Upper lobe of left lung (tissue), 6 donors: Measurements from ENCODE around the gene IFNA7. TPM values are rescaled to one million over a fixed set of nuclear protein-coding genes. Genes with fewer than 3 reads are reported as not detected.
"Not testable (repeated sequence)": the region's sequence is repeated elsewhere in the genome, so short reads cannot be mapped to it uniquely, and the experiment has no call there.

Experiments used
- ATAC-seq, 2 donors: fragments of 200-7000 bp; cut with Tn5 transposase; one replicate each; pipeline ENCODE4 v1.9.1; 2022; ENCODE audit warnings: mild to moderate bottlenecking in 2 of 2, moderate library complexity in 2 of 2; ENCODE audit not compliant: low FRiP score in 2 of 2
- DNase-seq, 2 donors: peaks; one replicate each; pipeline ENCODE4 v3.0.0-alpha.2; 2019 to 2020
- H3K27ac ChIP-seq, 4 donors: fragments of 200-600 bp; sonication (generic); one replicate each; pipeline ENCODE4 v1.5.1; 2016 to 2019
- H3K27me3 ChIP-seq, 4 donors: fragments of 200-600 bp; sonication (generic); one replicate each; pipeline ENCODE4 v1.5.1; 2017 to 2019
- H3K36me3 ChIP-seq, 4 donors: fragments of 200-600 bp; sonication (generic); one replicate each; pipeline ENCODE4 v1.5.1; 2016 to 2019
- H3K4me1 ChIP-seq, 4 donors: fragments of 200-600 bp; sonication (generic); one replicate each; pipeline ENCODE4 v1.5.1; 2018 to 2019
- H3K4me3 ChIP-seq, 4 donors: fragments of 200-600 bp; sonication (generic); one replicate each; pipeline ENCODE4 v1.5.1; 2017 to 2019; ENCODE audit warnings: mild to moderate bottlenecking in 2 of 4, moderate library complexity in 1 of 4
- H3K9me3 ChIP-seq, 4 donors: fragments of 200-600 bp; sonication (generic); one replicate each; pipeline ENCODE4 v1.5.1; 2018 to 2019
- EP300 ChIP-seq, 4 donors: sonication (generic); formaldehyde crosslinking; IDR thresholded peaks; one replicate each; pipeline ENCODE4 v1.5.1; 2017; ENCODE audit warnings: antibody characterized with exemption in 4 of 4, control low read depth in 2 of 4
- POLR2A ChIP-seq, 4 donors: fragments of 450-650 bp; IDR thresholded peaks; one replicate each; pipeline ENCODE4 v1.5.1; 2016 to 2017; ENCODE audit warnings: antibody characterized with exemption in 4 of 4, mild to moderate bottlenecking in 2 of 4
- POLR2AphosphoS5 ChIP-seq, 2 donors: sonication (generic); formaldehyde crosslinking; IDR thresholded peaks; one replicate each; pipeline ENCODE4 v1.5.1; 2017; ENCODE audit warnings: antibody characterized with exemption in 2 of 2
- WGBS, 2 donors: methylation state at CpG; one replicate each; pipeline ENCODE4 v1.1.5; 2017 to 2018; 5-methylcytosine and 5-hydroxymethylcytosine counted together
- total RNA-seq, 6 donors: library from RNA; depleted of rRNA in 4 of 6; stranded (reverse); fragments of >200 nt in 4 of 6; gene quantifications; one replicate each; pipeline versions ENCODE4 v1.1.0 to v1.2.1, GENCODE V29; 2016 to 2021
- TF ChIP-seq, protein P1 (sequence below), 6 experiments: fragments of 450-650 bp in 4 of 6; fragments of 200-600 bp in 2 of 6; sonication (generic) in 2 of 6; IDR thresholded peaks; one replicate each; pipeline ENCODE4 v1.5.1; 2016 to 2019; ENCODE audit warnings: antibody characterized with exemption in 6 of 6
- donor health status: DM: no; HTN: no; CAD: no; lungs with moderate emphysema.
- donor health status: DM: no; HTN: yes; CAD: no; lungs with severe emphysema.

The IFNA7 gene
- total RNA-seq, 6 donors from 2014 or later: not detected

DNA sequence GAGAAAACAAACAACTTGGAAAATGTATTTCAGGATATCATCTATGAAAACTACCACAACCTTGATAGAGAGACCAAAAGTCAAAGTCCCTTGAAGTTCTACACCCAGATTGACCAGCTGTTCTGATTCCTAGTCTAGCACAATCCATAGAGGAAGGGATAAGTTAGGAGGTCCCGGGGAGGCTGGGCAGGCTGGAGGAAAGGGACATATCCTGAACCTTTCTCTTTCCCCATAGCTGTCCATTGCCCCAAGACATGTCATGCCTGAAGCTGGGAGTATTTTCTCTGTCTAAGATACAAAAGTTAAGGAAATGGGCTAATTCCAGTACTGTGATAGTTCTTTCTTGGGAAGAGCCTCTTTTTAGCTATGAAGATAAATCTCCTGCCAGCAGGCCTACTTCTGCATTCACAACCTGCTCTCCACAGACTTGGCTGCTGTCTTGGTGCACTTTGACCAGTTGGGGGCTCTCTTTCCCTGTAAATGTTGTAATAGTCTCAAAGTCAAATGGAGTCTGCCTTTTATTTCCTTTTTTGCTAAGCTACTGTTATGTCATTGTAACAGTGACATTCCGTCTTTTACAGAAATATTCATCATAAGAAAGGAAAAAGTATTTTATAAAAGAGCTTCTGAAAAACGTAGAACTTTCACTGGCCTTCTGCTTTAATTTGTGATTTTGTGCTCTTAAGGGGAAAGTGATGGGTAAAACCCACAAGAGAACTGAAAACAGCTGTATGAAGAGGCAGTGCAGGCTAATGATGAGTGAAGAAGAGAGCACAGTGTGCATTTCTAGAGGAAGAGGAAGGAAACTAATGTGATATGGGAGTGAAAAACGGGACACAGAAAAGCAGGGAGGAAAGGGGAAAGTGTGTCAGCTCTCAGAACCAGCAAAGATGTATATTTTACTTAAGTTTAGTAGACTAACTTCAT is 18.9 kb downstream of the IFNA7 start:
- H3K27me3 ChIP-seq, H3K36me3 ChIP-seq, H3K4me3 ChIP-seq, H3K9me3 ChIP-seq, H3K4me1 ChIP-seq, H3K27ac ChIP-seq, DNase-seq: not testable (repeated sequence)
- peak; percentile 55 to 86 for ATAC-seq
- WGBS, 2 donors: 40 to 46% methylated on average over 4 of the region's 4 CpGs
- TF ChIP-seq, protein P1, sequence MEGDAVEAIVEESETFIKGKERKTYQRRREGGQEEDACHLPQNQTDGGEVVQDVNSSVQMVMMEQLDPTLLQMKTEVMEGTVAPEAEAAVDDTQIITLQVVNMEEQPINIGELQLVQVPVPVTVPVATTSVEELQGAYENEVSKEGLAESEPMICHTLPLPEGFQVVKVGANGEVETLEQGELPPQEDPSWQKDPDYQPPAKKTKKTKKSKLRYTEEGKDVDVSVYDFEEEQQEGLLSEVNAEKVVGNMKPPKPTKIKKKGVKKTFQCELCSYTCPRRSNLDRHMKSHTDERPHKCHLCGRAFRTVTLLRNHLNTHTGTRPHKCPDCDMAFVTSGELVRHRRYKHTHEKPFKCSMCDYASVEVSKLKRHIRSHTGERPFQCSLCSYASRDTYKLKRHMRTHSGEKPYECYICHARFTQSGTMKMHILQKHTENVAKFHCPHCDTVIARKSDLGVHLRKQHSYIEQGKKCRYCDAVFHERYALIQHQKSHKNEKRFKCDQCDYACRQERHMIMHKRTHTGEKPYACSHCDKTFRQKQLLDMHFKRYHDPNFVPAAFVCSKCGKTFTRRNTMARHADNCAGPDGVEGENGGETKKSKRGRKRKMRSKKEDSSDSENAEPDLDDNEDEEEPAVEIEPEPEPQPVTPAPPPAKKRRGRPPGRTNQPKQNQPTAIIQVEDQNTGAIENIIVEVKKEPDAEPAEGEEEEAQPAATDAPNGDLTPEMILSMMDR (IDR thresholded peaks at IDR 0.05): peak in 2 of 6 experiments; percentile 7 to 16

DNA sequence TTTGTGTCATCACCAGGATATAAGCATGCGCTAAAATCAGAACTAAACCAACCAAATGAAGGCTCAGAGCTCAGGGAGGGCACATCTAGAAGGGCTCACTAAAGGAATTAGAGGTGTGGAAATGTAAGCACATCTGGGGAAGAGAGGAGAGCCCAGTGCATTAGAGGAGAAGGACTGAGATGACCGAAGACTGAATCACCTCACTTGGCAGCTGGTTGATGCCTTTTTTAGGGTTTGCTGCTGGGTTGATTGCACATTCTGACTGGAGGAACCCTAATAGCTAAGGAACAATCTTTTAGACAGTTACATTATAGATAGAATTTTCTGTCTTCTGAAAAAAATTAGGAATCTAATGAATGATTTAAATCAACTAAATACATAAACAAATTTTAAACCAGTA is 27.3 kb downstream of the IFNA7 start:
- Histone ChIP-seq H3K9me3 (no peaks in the 10 kb centered on the region), H3K4me1 (no peaks in the 10 kb centered on the region), H3K27me3 (no peaks in the 10 kb centered on the region), H3K27ac (no peak overlapping the region), H3K36me3 (no peaks in the 10 kb centered on the region), H3K4me3 (no peak overlapping the region)
- WGBS, 2 donors: 85 to 86% methylated on average over 2 of the region's 2 CpGs
- no peak for ATAC-seq
- TF ChIP-seq, protein P1 (IDR thresholded peaks at IDR 0.05): no peak
- no peak for DNase-seq

DNA sequence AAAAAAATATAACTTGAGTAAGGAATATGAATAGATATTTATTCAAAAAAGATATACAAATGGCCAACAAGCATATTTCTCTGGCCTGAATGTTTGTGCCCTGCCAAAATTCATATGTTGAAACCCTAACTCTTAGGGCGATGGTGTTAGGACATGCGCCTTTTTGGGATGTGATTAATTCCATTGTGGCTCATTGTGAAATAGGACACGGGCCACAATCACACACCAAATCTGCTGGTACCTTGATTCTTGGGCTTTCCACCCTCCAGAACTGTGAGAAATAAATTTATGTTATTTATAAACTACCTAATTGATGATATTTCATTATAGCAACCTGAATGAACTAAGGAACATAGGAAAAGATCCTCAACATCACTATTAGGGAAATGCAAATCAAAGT is 29.8 kb downstream of the IFNA7 start:
- Histone ChIP-seq H3K27ac (no peak overlapping the region), H3K36me3 (no peaks in the 10 kb centered on the region), H3K4me3 (no peak overlapping the region), H3K27me3 (no peaks in the 10 kb centered on the region), H3K4me1 (no peaks in the 10 kb centered on the region), H3K9me3 (no peaks in the 10 kb centered on the region)
- WGBS, 2 donors: 83 to 84% methylated on average over 3 of the region's 3 CpGs
- TF ChIP-seq, protein P1 (IDR thresholded peaks at IDR 0.05): no peak
- no peak for TF ChIP-seq POLR2AphosphoS5 (IDR thresholded peaks at IDR 0.05)
- TF ChIP-seq POLR2A (IDR thresholded peaks at IDR 0.05): no peak
- no peak for TF ChIP-seq EP300 (IDR thresholded peaks at IDR 0.05)
- no peak for ATAC-seq
- no peak for DNase-seq

DNA sequence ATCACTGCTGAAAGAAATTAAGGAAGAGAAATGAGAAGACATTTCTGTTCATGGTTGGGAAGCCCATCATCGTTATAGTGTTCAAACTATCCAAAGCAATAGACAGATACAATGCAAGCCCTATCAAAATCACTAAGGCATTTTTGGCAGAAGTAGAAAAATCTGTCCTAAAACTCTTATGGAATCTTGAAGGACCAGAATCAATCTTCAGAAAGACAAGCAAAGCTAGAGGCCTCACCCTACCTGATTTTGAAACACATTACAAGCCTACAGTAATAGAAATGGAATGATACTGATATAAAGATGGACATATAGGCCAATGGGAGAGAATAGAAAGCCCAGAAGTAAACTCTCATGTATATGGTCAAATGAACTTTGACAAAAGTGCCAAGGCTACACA is 30.7 kb downstream of the IFNA7 start:
- no peaks in the 10 kb centered on the region for H3K4me1 ChIP-seq
- H3K4me3 ChIP-seq: no peak overlapping the region
- 71 to 91% methylated on average over 1 of the region's 1 CpG for WGBS, 2 donors
- DNase-seq: no peak
- H3K27ac ChIP-seq: no peak overlapping the region
- no peaks in the 10 kb centered on the region for H3K36me3 ChIP-seq
- no peaks in the 10 kb centered on the region for H3K27me3 ChIP-seq
- no peak for ATAC-seq
- TF ChIP-seq, protein P1 (IDR thresholded peaks at IDR 0.05): no peak
- TF ChIP-seq POLR2A (IDR thresholded peaks at IDR 0.05) (no peak), EP300 (IDR thresholded peaks at IDR 0.05) (no peak), POLR2AphosphoS5 (IDR thresholded peaks at IDR 0.05) (no peak)
- no peaks in the 10 kb centered on the region for H3K9me3 ChIP-seq

DNA sequence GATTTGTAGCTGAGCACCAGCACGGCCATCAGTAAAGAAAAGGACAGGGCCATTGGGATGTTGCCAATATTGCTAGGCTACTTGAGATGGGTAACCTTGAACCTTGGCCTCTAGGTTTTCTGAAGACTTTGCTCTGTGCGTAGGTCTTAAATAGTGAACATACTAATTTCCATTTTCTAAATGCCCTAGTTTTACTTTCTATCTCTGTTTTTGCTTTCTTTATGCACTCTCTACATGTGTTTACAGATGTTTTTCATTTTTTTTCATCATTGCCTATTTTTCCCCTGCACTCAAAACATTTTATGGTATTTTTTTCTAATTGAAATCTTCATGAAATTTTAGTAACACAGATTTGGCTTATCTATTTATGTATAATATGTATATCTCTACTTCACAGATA is 35.4 kb downstream of the IFNA7 start, which contains the start of gene IFNA21:
IFNA21 (minus strand) TSS at position 101 of the 400 bp plus-strand sequence; CDS start at position 53, 48 bp downstream.
- H3K4me3 ChIP-seq, H3K36me3 ChIP-seq, H3K27ac ChIP-seq, H3K27me3 ChIP-seq, DNase-seq, H3K9me3 ChIP-seq, ATAC-seq, H3K4me1 ChIP-seq: not testable (repeated sequence)
- 85 to 94% methylated on average over 2 of the region's 2 CpGs for WGBS, 2 donors
